HG03354 (cell line): ENCODE measurements around the gene GPR35.

ENCODE experiments used
- ATAC-seq: cut with Tn5 transposase; IDR thresholded peaks from one replicate; pipeline ENCODE4 v1.9.1; 2021; ENCODE audit warnings: mild to moderate bottlenecking; ENCODE audit not compliant: unreplicated experiment, poor library complexity, severe bottlenecking

The GPR35 gene

GRCh38 chr2:240588006-240588655 is 37.1 kb upstream of the GPR35 start:
- ATAC-seq = no peak

- no peak for ATAC-seq
These were observed 36.6 kb upstream of the GPR35 start for GRCh38 chr2:240588669-240589068.

- no peak for ATAC-seq
These were observed 35.9 kb upstream of the GPR35 start for GRCh38 chr2:240589375-240589774.

GRCh38 chr2:240589850-240590525 is 35.3 kb upstream of the GPR35 start:
- no peak for ATAC-seq

GRCh38 chr2:240590681-240591111 is 34.6 kb upstream of the GPR35 start:
- no peak for ATAC-seq

- ATAC-seq = no peak
These were observed 34.1 kb upstream of the GPR35 start for GRCh38 chr2:240591226-240591625.

GRCh38 chr2:240591784-240592183 is 33.5 kb upstream of the GPR35 start:
- no peak for ATAC-seq

- ATAC-seq = no peak
These were observed 32.1 kb upstream of the GPR35 start for GRCh38 chr2:240593026-240593702.

- ATAC-seq = no peak
These were observed 31.4 kb upstream of the GPR35 start for GRCh38 chr2:240593703-240594451.

- ATAC-seq = no peak
These were observed 30.5 kb upstream of the GPR35 start for GRCh38 chr2:240594511-240595380.

GRCh38 chr2:240595381-240596079 is 29.8 kb upstream of the GPR35 start:
- ATAC-seq = no peak

GRCh38 chr2:240596080-240596460 is 29.2 kb upstream of the GPR35 start:
- ATAC-seq = no peak

GRCh38 chr2:240596491-240596931 is 28.8 kb upstream of the GPR35 start:
- no peak for ATAC-seq

GRCh38 chr2:240597054-240597418 is 28.2 kb upstream of the GPR35 start:
- ATAC-seq = no peak

GRCh38 chr2:240597419-240598181 is 27.7 kb upstream of the GPR35 start:
- ATAC-seq = no peak

- no peak for ATAC-seq
These were observed 26.9 kb upstream of the GPR35 start for GRCh38 chr2:240598311-240598911.

- ATAC-seq = no peak
These were observed 26.1 kb upstream of the GPR35 start for GRCh38 chr2:240599141-240599583.
